BJ (cell line): ENCODE measurements around the gene SLC24A4. TPM values are rescaled to one million over a fixed set of nuclear protein-coding genes. Genes with fewer than 3 reads are reported as not detected.

Source experiments
- CTCF ChIA-PET: fragments of 350-600 bp; formaldehyde crosslinking; extraction: SDS; loops from one replicate; lab custom pipeline; 2021; ENCODE audit warnings: antibody characterized with exemption, inconsistent platforms; lab: Yijun Ruan, JAX
- POLR2A ChIA-PET: fragments of 300-600 bp; sonication (Branson Sonifier 250); formaldehyde crosslinking; extraction: SDS; loops from one replicate; lab custom pipeline; 2021; ENCODE audit warnings: antibody characterized with exemption; lab: Charles Lee
- DNase-seq: peaks from one replicate; pipeline ENCODE4 v3.0.0-alpha.2; 2011; ENCODE audit warnings: low read depth
- H3K27me3 ChIP-seq: 2 replicates; pipeline ENCODE4 v1.6.0; 2011; ENCODE audit warnings: low read length; ENCODE audit not compliant: control insufficient read depth, insufficient read depth
- H3K36me3 ChIP-seq: 2 replicates; pipeline ENCODE4 v1.5.1; 2011; ENCODE audit warnings: low read length; ENCODE audit not compliant: control insufficient read depth, insufficient read depth
- H3K4me3 ChIP-seq: 2 replicates; pipeline ENCODE4 v1.5.1; 2011; ENCODE audit warnings: low read depth, mild to moderate bottlenecking, control low read depth, low read length
- CTCF ChIP-seq: IDR thresholded peaks from 2 replicates; pipeline ENCODE4 v1.5.1; 2011; ENCODE audit warnings: low read depth, mild to moderate bottlenecking, control low read depth, inconsistent platforms, low read length, moderate library complexity; ENCODE audit not compliant: insufficient read depth
- polyA plus RNA-seq: library from polyadenylated mRNA; depleted of rRNA; stranded (reverse); fragments of >200 nt; gene quantifications from 2 replicates; pipeline ENCODE4 v1.2.3, GENCODE V29; 2011

The SLC24A4 gene
- polyA plus RNA-seq, 1 experiment: not detected

- ChIA-PET POLR2A (no interaction called here), CTCF (interaction anchor here (1.1 kb wide), 1 partner anchor 8 kb away, joined by 5 read pairs; no protein-coding TSS in a partner anchor)
- TF ChIP-seq CTCF: no peak
- no peak overlapping the region for H3K4me3 ChIP-seq
- DNase-seq: no peak
- no peaks in the 10 kb centered on the region for H3K27me3 ChIP-seq
- peaks cover 1% of the 10 kb centered on the region; the same call in 1 of the 2 replicates for H3K36me3 ChIP-seq
Observed at GRCh38 chr14:92516344-92516965, 193.5 kb downstream of the SLC24A4 start.

- Histone ChIP-seq H3K4me3 (no peak overlapping the region), H3K36me3 (peaks cover 1% of the 10 kb centered on the region; the same call in 1 of the 2 replicates), H3K27me3 (no peaks in the 10 kb centered on the region)
- DNase-seq: no peak
- TF ChIP-seq CTCF: no peak
- ChIA-PET CTCF (interaction anchor here (1.1 kb wide), 1 partner anchor 8 kb away, joined by 5 read pairs; no protein-coding TSS in a partner anchor), POLR2A (no interaction called here)
Observed at GRCh38 chr14:92516966-92517506, 194.1 kb downstream of the SLC24A4 start.

- H3K36me3 ChIP-seq: peaks cover 1% of the 10 kb centered on the region; the same call in 1 of the 2 replicates
- TF ChIP-seq CTCF: no peak
- ChIA-PET POLR2A (no interaction called here), CTCF (no interaction called here)
- H3K4me3 ChIP-seq: no peak overlapping the region
- no peak for DNase-seq
- no peaks in the 10 kb centered on the region for H3K27me3 ChIP-seq
Observed at GRCh38 chr14:92517761-92518160, 194.8 kb downstream of the SLC24A4 start.

- Histone ChIP-seq H3K27me3 (no peaks in the 10 kb centered on the region), H3K36me3 (peaks cover 1% of the 10 kb centered on the region; the same call in 1 of the 2 replicates), H3K4me3 (no peak overlapping the region)
- no peak for DNase-seq
- ChIA-PET POLR2A (no interaction called here), CTCF (interaction anchor here (0.6 to 1.2 kb wide), 3 partner anchors 20 to 413 kb away, joined by 3 to 4 read pairs (median 3); partner anchors contain the start of gene ATXN3)
- no peak for TF ChIP-seq CTCF
Observed at GRCh38 chr14:92519246-92520101, 196.5 kb downstream of the SLC24A4 start.
